ENCODE results near the gene SIVA1.

- TF ChIP-seq RAD21 (IDR thresholded peaks at IDR 0.05; ENCODE audit: low read length) = no peak
- TF ChIP-seq YY1 (IDR thresholded peaks at IDR 0.05; ENCODE audit: low read depth) = no peak
Measured at GRCh38 chr14:104722938-104723650, 29.9 kb upstream of the SIVA1 start.
